Stomach (tissue), 4 donors: ENCODE measurements around the gene FUS.
"Not testable (repeated sequence)": the region's sequence is repeated elsewhere in the genome, so short reads cannot be mapped to it uniquely, and the experiment has no call there.

Experiments
- CTCF ChIP-seq, 7 experiments: fragments of 450-650 bp in 4 of 7; fragments of 200-600 bp in 3 of 7; sonication (generic) in 3 of 7; IDR thresholded peaks; one replicate each; pipeline ENCODE4 v1.5.1; 2016 to 2019; ENCODE audit warnings: antibody characterized with exemption in 7 of 7, control low read depth in 2 of 7, mild to moderate bottlenecking in 1 of 7
- POLR2AphosphoS5 ChIP-seq, 3 donors: sonication (generic); formaldehyde crosslinking; IDR thresholded peaks; one replicate each; pipeline ENCODE4 v1.6.1; 2016; ENCODE audit warnings: antibody characterized with exemption in 3 of 3

GRCh38 chr16:31195861-31196260 lies 15.9 kb downstream of the FUS start:
- TF ChIP-seq CTCF, POLR2AphosphoS5 (IDR thresholded peaks at IDR 0.05): not testable (repeated sequence)
